Stomach (tissue), 9 donors: ENCODE measurements around the gene MOV10L1. TPM values are rescaled to one million over a fixed set of nuclear protein-coding genes. Genes with fewer than 3 reads are reported as not detected.

Experiments used
- DNase-seq, 2 donors: peaks; one replicate each; pipeline versions ENCODE4 v3.0.0 to v3.0.0-alpha.2; 2013 to 2019
- H3K27ac ChIP-seq, 5 donors: fragments of 200-600 bp in 4 of 5; sonication (generic) in 4 of 5; one replicate each; pipeline ENCODE4 v1.5.1; 2013 to 2019; ENCODE audit warnings: mild to moderate bottlenecking in 1 of 5, moderate library complexity in 1 of 5
- H3K27me3 ChIP-seq, 3 donors: fragments of 200-600 bp; sonication (generic); one replicate each; pipeline ENCODE4 v1.5.1; 2017 to 2019; ENCODE audit warnings: mixed run types in 1 of 3
- H3K36me3 ChIP-seq, 4 donors: fragments of 200-600 bp; sonication (generic); 1 replicate in 3 of 4; 2 replicates in 1 of 4; pipeline ENCODE4 v1.5.1; 2016 to 2019
- H3K4me1 ChIP-seq, 4 donors: fragments of 200-600 bp; sonication (generic); one replicate each; pipeline ENCODE4 v1.5.1; 2016 to 2019
- H3K4me3 ChIP-seq, 4 donors: fragments of 200-600 bp; sonication (generic) in 3 of 4; one replicate each; pipeline ENCODE4 v1.5.1; 2016 to 2019; ENCODE audit warnings: mild to moderate bottlenecking in 1 of 4
- H3K9me3 ChIP-seq, 4 donors: fragments of 200-600 bp; sonication (generic); one replicate each; pipeline ENCODE4 v1.5.1; 2016 to 2019
- EP300 ChIP-seq: sonication (generic); formaldehyde crosslinking; IDR thresholded peaks from one replicate; pipeline ENCODE4 v1.6.1; 2017; ENCODE audit warnings: antibody characterized with exemption
- POLR2A ChIP-seq, 4 donors: fragments of 450-650 bp; IDR thresholded peaks; one replicate each; pipeline ENCODE4 v1.6.1; 2016; ENCODE audit warnings: antibody characterized with exemption in 4 of 4, control low read depth in 2 of 4, mild to moderate bottlenecking in 1 of 4, moderate library complexity in 1 of 4
- POLR2AphosphoS5 ChIP-seq, 3 donors: sonication (generic); formaldehyde crosslinking; IDR thresholded peaks; one replicate each; pipeline ENCODE4 v1.6.1; 2016; ENCODE audit warnings: antibody characterized with exemption in 3 of 3
- WGBS, 5 donors: extraction: QIAGEN DNeasy Blood & Tissue Kit in 3 of 5; methylation state at CpG; one replicate each; pipeline versions ENCODE4 v1.1.5 to v1.1.7; 2013 to 2018; 5-methylcytosine and 5-hydroxymethylcytosine counted together
- intact Hi-C: fragments of 100-400 bp; cut with DNase I; formaldehyde crosslinking; loops from one replicate; pipeline ENCODE4 v1.15.1; 2023; ENCODE audit warnings: low total_unique reads
- polyA plus RNA-seq, 3 donors: library from polyadenylated mRNA; stranded (reverse); fragments of 200-250 nt; gene quantifications; one replicate each; pipeline ENCODE4 v1.2.3, GENCODE V29; 2013
- total RNA-seq, 5 donors: library from RNA; depleted of rRNA; stranded (reverse); fragments of >200 nt; gene quantifications; one replicate each; pipeline versions ENCODE4 v1.1.0 to v1.2.3, GENCODE V29; 2014 to 2016
- TF ChIP-seq, protein P1 (sequence below), 7 experiments: fragments of 450-650 bp in 4 of 7; fragments of 200-600 bp in 3 of 7; sonication (generic) in 3 of 7; IDR thresholded peaks; one replicate each; pipeline ENCODE4 v1.5.1; 2016 to 2019; ENCODE audit warnings: antibody characterized with exemption in 7 of 7, control low read depth in 2 of 7, mild to moderate bottlenecking in 1 of 7
- donor health status: healthy with polysubstance abuse.
- donor health status: Bipolar disorder and iron deficiency.
- donor health status: healthy.

MOV10L1 gene
- total and polyA plus RNA-seq, 8 donors: 0.12 to 2.8 (median 0.46) TPM; not detected in 3

DNA sequence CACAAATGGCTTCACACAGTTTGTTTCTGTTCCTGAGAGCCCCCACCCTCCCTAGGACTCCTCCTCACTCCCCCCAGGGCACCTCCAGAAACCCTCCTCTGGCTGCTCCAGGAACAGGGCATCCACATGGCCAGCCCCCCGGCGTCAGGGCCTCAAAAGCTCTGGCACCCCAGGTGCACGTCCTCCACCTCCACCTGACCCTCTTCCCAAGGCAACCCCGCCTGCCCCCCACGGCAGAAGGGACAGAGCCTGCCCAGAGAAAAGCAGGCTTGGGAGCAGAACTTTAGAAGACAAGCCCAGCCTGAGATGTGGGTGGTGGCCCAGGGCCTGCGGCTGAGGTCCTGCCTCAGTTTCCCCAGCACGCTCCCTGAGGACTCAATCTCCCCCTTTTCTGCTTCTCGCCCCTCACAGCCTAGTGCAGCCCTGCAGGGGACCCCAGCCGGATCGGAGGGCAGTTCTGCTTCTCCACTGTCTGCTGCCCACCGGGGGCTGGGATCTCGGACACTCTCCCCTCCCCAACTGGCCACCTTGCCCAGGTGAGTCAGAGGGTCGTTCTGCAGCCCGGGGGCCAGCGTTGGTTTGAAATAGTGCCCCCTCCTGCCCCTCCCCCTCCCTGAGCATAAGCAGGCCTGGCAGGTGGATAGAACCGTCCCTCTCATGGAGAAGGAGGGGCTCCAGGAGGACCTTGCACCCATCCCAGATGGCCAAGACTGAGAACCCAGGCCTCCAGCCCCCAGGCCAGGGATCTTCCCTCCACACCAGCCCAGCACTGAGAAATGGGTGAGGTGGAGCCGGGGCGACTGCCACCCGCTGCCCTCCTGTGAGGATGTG is 93.5 kb downstream of the MOV10L1 start:
- no peak for DNase-seq
- Histone ChIP-seq H3K9me3 (no peaks in the 10 kb centered on the region), H3K4me1 (peaks cover 29 to 56% (median 55%) of the 10 kb centered on the region in 4 donors), H3K4me3 (no peak overlapping the region), H3K27me3 (peaks cover under 1 to 24% (median 4%) of the 10 kb centered on the region in 3 donors), H3K36me3 (peaks cover 0 to 2% (median 0%) of the 10 kb centered on the region in 4 donors), H3K27ac (peak overlapping the region; percentile 7 to 89 (median 59))
- whole genome bisulfite sequencing, 5 donors: 46 to 80% (median 76%) methylated on average over 7 to 19 of the region's 19 CpGs
- intact Hi-C loops: no loop called here
- TF ChIP-seq POLR2AphosphoS5 (IDR thresholded peaks at IDR 0.05): no peak
- TF ChIP-seq EP300: no peak

DNA sequence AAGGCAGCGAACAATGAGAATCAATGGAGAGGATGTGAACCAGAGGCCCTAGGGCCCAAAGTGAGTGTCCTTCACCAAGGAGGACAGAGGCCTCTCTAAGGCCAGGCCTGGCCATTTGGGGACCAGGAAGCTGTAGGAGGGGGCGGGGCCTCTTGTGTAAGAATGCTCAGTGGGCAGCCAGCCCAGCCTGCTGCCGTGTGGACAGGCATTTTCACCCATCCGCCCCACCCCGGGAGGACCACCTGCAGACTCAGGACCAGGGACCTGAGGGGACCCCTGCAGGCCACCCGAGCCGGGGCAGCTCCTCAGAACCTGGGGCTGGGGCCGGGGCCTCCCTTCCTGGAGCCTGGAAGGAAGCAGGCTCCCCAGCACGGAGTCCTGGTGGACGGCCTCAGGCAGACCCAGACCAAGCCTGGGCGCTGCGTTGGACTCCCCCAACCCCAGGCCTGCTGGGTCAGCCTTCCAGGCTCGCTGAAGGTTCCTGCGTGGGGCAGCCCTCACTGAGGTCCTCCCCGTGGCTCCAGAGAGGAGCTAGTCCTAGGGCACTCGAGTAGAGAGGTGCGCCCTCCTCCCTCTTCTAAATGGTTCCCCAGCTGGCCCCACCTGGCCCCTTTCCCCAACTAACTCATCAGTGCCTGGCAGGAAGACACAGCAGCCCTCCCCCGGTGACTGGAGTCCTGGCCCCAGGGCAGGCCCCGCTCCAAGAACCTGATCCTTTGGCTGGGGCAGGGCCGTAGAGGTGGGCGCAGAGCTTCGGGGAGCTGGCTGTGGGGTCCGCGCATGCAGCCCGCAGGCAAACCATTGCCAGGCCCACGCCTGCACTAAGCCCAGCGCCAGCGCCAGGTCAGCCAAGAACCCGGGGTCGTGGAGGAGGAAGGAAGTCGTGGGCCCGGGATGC is 94.4 kb downstream of the MOV10L1 start:
- peak overlapping the region; percentile 15 to 89 (median 59) for H3K27ac ChIP-seq
- peaks cover 0 to 15% (median 0%) of the 10 kb centered on the region in 3 donors for H3K27me3 ChIP-seq
- 46 to 57% (median 53%) methylated on average over 21 to 32 of the region's 32 CpGs for WGBS, 5 donors
- intact Hi-C loops: no loop called here
- TF ChIP-seq POLR2AphosphoS5 (IDR thresholded peaks at IDR 0.05) (no peak), EP300 (no peak)
- TF ChIP-seq, protein P1, sequence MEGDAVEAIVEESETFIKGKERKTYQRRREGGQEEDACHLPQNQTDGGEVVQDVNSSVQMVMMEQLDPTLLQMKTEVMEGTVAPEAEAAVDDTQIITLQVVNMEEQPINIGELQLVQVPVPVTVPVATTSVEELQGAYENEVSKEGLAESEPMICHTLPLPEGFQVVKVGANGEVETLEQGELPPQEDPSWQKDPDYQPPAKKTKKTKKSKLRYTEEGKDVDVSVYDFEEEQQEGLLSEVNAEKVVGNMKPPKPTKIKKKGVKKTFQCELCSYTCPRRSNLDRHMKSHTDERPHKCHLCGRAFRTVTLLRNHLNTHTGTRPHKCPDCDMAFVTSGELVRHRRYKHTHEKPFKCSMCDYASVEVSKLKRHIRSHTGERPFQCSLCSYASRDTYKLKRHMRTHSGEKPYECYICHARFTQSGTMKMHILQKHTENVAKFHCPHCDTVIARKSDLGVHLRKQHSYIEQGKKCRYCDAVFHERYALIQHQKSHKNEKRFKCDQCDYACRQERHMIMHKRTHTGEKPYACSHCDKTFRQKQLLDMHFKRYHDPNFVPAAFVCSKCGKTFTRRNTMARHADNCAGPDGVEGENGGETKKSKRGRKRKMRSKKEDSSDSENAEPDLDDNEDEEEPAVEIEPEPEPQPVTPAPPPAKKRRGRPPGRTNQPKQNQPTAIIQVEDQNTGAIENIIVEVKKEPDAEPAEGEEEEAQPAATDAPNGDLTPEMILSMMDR (IDR thresholded peaks at IDR 0.05): no peak
- peaks cover 0 to 5% (median 0%) of the 10 kb centered on the region in 4 donors for H3K36me3 ChIP-seq
- DNase-seq: peak; percentile 81 to 90
- peak overlapping the region; percentile 72 to 90 (median 74) for H3K4me3 ChIP-seq
- H3K9me3 ChIP-seq: no peaks in the 10 kb centered on the region
- H3K4me1 ChIP-seq: peaks cover 30 to 65% (median 63%) of the 10 kb centered on the region in 4 donors

DNA sequence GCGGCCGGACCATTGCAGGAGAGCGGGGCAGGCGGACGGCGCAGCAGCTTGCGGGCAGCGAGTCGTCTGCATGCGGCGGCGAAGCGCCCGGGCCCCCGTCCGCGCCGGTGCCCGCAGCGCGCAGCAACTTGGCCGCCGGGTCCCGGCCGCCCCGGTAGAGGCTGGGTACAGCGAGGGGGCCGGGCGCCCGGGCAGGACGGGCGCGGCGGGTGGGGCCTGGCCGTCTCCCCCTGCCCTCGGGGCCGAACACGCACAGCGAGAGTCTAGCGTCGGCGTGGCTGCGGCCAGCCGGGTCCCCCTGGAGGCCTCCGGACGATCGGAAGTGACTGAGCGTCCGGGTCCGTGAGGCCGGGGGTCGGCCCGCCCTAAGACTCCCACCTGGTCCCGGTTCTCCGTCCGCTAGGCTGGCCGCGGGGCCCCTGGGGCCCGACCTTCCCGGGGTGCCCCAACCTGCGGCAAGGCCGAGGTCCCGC is 95.1 kb downstream of the MOV10L1 start:
- Histone ChIP-seq H3K4me1 (peaks cover 36 to 72% (median 70%) of the 10 kb centered on the region in 4 donors), H3K27ac (peak overlapping the region in 4 of 5 donors; percentile 43 to 89 (median 66)), H3K27me3 (peaks cover 0 to 8% (median 0%) of the 10 kb centered on the region in 3 donors), H3K4me3 (peak overlapping the region; percentile 72 to 90 (median 74)), H3K9me3 (no peaks in the 10 kb centered on the region), H3K36me3 (peaks cover 0 to 5% (median 0%) of the 10 kb centered on the region in 4 donors)
- no peak for DNase-seq
- intact Hi-C loops: no loop called here
- 16 to 36% (median 27%) methylated on average over 22 to 63 of the region's 63 CpGs for WGBS, 5 donors
- TF ChIP-seq EP300 (no peak), POLR2AphosphoS5 (IDR thresholded peaks at IDR 0.05) (no peak), POLR2A (IDR thresholded peaks at IDR 0.05) (no peak)
- TF ChIP-seq, protein P1 (IDR thresholded peaks at IDR 0.05): no peak

DNA sequence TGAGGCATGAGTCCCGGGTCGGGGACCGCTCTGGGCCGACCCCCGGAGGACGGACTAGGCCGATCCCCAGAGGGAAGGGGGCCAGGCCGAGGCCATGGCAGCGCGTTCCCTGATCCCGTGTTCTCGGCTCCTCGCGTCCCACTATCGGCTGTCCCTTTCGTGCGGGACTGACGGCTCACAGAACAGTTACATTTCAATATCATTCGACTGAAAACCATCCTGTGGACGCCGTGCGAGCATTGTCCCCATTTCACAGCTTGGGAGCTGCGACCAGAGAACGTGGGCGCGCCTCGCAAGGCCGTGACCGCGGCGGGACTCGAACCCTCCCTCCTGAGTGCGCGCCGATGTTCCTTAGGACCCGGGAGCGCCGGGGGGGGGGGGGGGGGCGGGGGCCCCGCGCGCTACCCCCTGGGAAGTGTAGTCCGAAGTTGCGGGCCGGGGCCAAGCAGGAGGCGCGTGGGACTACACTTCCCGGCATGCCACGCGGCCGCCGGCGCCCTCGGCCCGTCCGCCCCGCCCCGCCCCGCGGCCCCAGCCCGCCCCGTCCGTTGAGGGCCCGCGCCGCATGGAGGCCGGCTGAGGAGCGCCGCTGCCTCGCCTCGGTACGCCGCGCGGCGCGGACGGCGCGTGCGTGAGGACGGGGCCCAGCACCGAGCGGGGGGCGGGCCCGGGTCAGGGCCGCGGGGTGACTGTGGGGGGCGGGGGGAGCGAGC is 95.7 kb downstream of the MOV10L1 start, which contains the start of gene TRABD:
Gene TRABD, plus strand, starts transcription at position 539 of the 713 bp plus-strand sequence. CDS start 7,148 bp downstream, outside the sequence.
- WGBS, 5 donors: 2 to 3% (median 2%) methylated on average over 28 to 74 of the region's 90 CpGs
- H3K27me3 ChIP-seq: peaks cover 0 to 3% (median 0%) of the 10 kb centered on the region in 3 donors
- peaks cover 0 to 5% (median 0%) of the 10 kb centered on the region in 4 donors for H3K36me3 ChIP-seq
- H3K4me3 ChIP-seq: peak within 1 kb of the TSS; percentile 72 to 90 (median 74)
- intact Hi-C loops: no loop called here
- TF ChIP-seq POLR2AphosphoS5 (IDR thresholded peaks at IDR 0.05): peak in 1 of 3 donors; percentile 4
- no peak for TF ChIP-seq POLR2A (IDR thresholded peaks at IDR 0.05)
- peak within 1 kb of the TSS; percentile 71 to 89 (median 85) for H3K27ac ChIP-seq
- peak; percentile 92 to 97 for DNase-seq
- H3K4me1 ChIP-seq: peaks cover 42 to 78% (median 76%) of the 10 kb centered on the region in 4 donors
- no peaks in the 10 kb centered on the region for H3K9me3 ChIP-seq
